ENCODE data around the gene C1QL4.

C1QL4 gene

DNA sequence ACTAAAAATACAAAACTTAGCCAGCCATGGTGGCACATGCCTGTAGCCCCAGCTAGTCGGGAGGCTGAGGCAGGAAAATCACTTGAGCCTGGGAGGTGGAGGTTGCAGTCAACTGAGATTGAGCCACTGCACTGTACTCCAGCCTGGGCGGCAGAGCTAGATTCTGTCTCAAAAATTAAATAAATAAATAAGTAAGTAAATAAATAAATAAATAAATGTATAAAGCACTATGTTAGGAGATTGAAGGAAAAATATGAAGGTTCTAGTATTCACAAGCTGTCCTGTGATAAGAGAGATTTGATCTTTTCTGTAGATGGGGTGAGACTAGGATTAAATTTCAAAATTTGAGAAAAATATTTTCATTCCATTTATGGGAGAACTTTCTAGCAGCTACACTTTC lies 15.4 kb upstream of the C1QL4 start:
- H3K4me3 ChIP-seq (ENCODE audit: low read depth, low read length), result no peak overlapping the region
- in situ Hi-C loops (cut with HindIII; ENCODE audit: low sequenced_read_pairs), result loop anchor here (25.0 kb wide), 1 partner anchor 160 kb away; no protein-coding TSS in a partner anchor
- TF ChIP-seq, protein P1, sequence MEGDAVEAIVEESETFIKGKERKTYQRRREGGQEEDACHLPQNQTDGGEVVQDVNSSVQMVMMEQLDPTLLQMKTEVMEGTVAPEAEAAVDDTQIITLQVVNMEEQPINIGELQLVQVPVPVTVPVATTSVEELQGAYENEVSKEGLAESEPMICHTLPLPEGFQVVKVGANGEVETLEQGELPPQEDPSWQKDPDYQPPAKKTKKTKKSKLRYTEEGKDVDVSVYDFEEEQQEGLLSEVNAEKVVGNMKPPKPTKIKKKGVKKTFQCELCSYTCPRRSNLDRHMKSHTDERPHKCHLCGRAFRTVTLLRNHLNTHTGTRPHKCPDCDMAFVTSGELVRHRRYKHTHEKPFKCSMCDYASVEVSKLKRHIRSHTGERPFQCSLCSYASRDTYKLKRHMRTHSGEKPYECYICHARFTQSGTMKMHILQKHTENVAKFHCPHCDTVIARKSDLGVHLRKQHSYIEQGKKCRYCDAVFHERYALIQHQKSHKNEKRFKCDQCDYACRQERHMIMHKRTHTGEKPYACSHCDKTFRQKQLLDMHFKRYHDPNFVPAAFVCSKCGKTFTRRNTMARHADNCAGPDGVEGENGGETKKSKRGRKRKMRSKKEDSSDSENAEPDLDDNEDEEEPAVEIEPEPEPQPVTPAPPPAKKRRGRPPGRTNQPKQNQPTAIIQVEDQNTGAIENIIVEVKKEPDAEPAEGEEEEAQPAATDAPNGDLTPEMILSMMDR (IDR thresholded peaks at IDR 0.05; ENCODE audit: low read depth, low read length), result no peak
- DNase-seq (ENCODE audit: low read depth, low spot score), result no peak

DNA sequence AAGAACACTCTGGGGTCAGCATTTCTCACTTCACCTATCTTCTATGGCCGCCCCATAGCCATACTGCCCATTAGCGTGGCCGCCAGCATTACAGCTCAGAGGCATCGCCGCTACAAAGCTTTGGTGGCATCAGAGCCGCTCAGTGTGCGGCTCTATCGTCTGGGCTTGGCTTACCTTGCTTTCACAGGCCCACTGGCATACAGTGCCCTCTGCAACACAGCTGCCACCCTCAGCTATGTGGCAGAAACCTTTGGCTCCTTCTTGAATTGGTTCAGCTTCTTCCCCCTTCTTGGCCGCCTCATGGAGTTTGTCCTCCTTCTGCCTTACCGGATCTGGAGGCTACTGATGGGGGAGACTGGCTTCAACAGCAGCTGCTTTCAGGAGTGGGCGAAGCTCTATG lies 12.3 kb upstream of the C1QL4 start:
- DNase-seq (ENCODE audit: low read depth, low spot score), result no peak
- in situ Hi-C loops (cut with HindIII; ENCODE audit: low sequenced_read_pairs), result no loop called here
- no peak overlapping the region for H3K4me3 ChIP-seq (ENCODE audit: low read depth, low read length)
- TF ChIP-seq, protein P1 (IDR thresholded peaks at IDR 0.05; ENCODE audit: low read depth, low read length), result no peak

DNA sequence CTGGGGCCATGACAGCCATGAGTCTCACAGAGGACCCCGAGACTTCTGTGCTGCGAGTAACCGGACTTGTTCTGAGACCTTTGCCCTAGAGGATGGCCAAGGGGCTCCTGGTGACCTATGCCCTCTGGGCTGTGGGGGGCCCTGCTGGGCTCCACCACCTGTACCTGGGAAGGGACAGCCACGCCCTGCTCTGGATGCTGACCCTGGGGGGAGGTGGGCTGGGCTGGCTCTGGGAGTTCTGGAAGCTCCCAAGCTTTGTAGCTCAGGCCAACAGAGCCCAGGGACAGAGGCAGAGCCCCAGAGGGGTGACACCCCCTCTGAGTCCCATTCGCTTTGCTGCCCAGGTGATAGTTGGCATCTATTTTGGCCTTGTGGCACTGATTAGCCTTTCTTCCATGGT lies 11.8 kb upstream of the C1QL4 start:
- no peak for DNase-seq (ENCODE audit: low read depth, low spot score)
- TF ChIP-seq, protein P1 (IDR thresholded peaks at IDR 0.05; ENCODE audit: low read depth, low read length), result no peak
- in situ Hi-C loops (cut with HindIII; ENCODE audit: low sequenced_read_pairs), result no loop called here
- H3K4me3 ChIP-seq (ENCODE audit: low read depth, low read length), result no peak overlapping the region

DNA sequence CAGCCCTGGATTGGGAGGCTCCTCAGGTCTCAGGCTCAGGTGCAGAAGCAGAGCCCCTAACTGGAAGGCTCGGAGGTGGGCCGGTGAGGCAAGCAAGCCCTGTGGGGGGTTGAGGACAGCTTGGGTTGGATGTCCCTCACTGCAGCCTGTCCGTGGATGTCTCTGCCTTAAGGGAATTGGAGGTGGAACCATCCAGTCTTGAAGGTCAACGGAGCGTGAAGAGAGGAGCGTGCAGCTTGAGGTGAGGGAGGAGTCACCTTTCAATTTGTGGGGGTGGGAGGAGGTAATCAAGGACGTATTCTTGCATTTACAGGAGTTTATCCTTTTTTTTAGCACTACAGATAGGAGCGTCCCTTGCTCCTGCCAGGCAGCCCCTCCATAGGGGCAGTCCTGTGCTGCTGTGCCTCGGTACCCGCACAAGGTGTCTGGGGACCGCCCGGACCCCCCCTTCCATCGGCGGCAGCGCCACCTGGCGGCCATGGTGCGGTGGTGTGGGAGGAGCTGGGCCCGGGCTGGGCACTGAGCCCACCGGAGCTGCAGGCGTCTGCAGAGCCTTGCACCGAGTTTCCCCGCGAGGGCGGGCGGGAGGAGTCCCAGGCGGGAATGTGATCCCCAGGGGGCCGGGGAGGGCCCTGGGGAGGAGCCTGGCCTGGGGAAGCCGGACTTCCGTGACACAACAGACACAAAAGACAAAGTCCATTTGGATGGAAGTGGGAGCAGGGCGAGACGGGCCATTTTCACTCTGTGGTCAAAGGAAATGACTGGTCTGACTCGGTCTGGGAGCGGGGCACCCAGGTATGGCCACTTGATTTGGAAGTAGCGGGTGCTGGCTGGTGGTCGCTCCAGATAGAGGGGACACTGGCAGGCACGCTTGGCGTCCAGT lies 10.6 kb upstream of the C1QL4 start:
- in situ Hi-C loops (cut with HindIII; ENCODE audit: low sequenced_read_pairs), result no loop called here
- TF ChIP-seq, protein P1 (IDR thresholded peaks at IDR 0.05; ENCODE audit: low read depth, low read length), result peak; percentile 90
- H3K4me3 ChIP-seq (ENCODE audit: low read depth, low read length), result peak overlapping the region; percentile 30
- peak; percentile 90 for DNase-seq (ENCODE audit: low read depth, low spot score)

DNA sequence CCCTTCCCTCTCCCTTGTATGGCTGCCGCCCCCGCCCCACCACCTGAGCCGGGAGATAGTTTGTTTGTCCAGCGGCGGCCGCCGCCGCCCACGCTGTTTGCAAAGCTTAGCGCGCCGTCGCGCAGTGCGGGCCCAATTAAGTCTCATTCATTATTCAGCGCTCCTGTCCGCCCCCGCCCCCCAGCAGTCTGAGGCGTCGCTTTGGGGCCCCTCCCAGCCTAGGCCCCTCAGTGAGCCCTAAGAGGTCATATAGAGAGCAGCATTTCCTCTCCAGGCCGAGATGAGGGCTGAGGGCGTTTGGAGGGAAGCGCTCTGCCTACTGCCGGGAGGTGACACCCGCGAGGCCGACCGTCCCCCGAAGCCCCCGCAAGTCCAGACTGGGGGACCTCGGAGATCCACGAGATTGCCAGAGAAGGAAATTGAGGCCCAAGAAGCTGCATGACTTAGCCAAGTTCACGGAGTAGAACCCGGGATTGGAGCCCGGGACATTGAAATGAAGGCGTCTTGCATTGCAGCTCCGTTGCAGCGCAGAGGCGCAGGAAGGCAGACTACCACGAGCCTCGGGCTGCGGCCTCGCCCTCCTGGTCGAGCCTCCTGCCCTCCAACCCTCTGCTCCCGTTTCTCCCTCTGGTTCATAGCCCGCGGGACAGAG lies 9.8 kb upstream of the C1QL4 start, which contains the start of gene DNAJC22:
Gene DNAJC22, plus strand, starts transcription at position 230 of the 652 bp plus-strand sequence. CDS start 1,985 bp downstream, outside the sequence.
- in situ Hi-C loops (cut with HindIII; ENCODE audit: low sequenced_read_pairs), result no loop called here
- DNase-seq (ENCODE audit: low read depth, low spot score), result no peak
- peak within 1 kb of the TSS; percentile 30 for H3K4me3 ChIP-seq (ENCODE audit: low read depth, low read length)
- TF ChIP-seq, protein P1 (IDR thresholded peaks at IDR 0.05; ENCODE audit: low read depth, low read length), result no peak

- in situ Hi-C loops (cut with HindIII; ENCODE audit: low sequenced_read_pairs), result no loop called here
- peak overlapping the region; percentile 28 for H3K4me3 ChIP-seq (ENCODE audit: low read depth, low read length)
- TF ChIP-seq, protein P1 (IDR thresholded peaks at IDR 0.05; ENCODE audit: low read depth, low read length), result no peak
Measured at GRCh38 chr12:49345825-49346658, 9.1 kb upstream of the C1QL4 start.

More at GRCh38 chr12:49345825-49346658, 9.1 kb upstream of the C1QL4 start:
- no peak for DNase-seq (ENCODE audit: low read depth, low spot score)
